Coronary artery (tissue), 2 donors: Measurements from ENCODE around the gene UNC45A.
A peak's percentile ranks its signal among the peaks of the same experiment; 100 is the strongest.

ENCODE experiments used
- DNase-seq: peaks from one replicate; pipeline ENCODE4 v3.0.0-alpha.2; 2017; ENCODE audit warnings: low spot score
- H3K27ac ChIP-seq, 2 donors: fragments of 200-600 bp; sonication (generic); one replicate each; pipeline ENCODE4 v1.5.1; 2016 to 2019
- H3K4me3 ChIP-seq: fragments of 200-600 bp; sonication (generic); 2 replicates; pipeline ENCODE4 v1.5.1; 2016; ENCODE audit warnings: mild to moderate bottlenecking, moderate library complexity
- CTCF ChIP-seq: fragments of 200-600 bp; sonication (generic); IDR thresholded peaks from one replicate; pipeline ENCODE4 v1.5.1; 2019; ENCODE audit warnings: antibody characterized with exemption

The UNC45A gene

GRCh38 chr15:90942354-90943120 lies 7.5 kb downstream of the UNC45A start:
- no peak for TF ChIP-seq CTCF
- no peak overlapping the region for H3K4me3 ChIP-seq
- DNase-seq: peak; percentile 56
- no peak overlapping the region for H3K27ac ChIP-seq

GRCh38 chr15:90945091-90945490 lies 10.0 kb downstream of the UNC45A start:
- TF ChIP-seq CTCF: no peak
- DNase-seq: no peak
- Histone ChIP-seq H3K27ac (no peak overlapping the region), H3K4me3 (no peak overlapping the region)

GRCh38 chr15:90946538-90946937 lies 11.5 kb downstream of the UNC45A start:
- DNase-seq: no peak
- Histone ChIP-seq H3K27ac (no peak overlapping the region), H3K4me3 (no peak overlapping the region)
- TF ChIP-seq CTCF: no peak

DNA sequence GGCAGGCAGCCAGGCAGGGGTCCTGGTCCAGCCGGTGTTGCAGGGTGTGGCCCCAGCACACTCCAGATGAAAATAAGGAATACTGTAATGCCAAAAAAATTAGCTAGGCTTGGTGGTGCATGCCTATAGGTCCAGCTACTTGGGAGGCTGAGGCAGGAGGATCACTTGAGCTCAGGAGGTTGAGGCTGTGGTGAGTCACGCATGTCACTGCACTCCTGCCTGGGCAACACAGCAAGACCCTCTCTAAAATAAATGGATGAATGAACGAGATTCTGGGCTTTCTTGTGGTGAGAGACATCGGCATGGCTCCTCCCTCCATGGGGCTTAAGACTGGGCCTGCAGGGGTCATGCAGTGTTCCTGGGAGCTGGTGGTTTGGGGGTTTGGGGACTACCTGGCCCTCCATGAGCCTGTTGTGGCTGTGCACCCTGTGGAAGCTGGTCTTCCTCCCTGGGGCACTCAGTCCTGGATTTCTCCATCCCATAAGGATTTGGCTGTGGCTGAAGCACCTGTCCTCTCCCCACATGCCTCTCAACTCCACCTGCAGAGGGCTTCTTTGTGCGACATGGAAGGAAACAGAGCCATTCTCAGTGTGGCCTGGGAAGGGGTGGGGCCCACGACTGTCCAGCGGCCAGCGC lies 12.0 kb downstream of the UNC45A start:
- no peak overlapping the region for H3K27ac ChIP-seq
- no peak for DNase-seq
- no peak for TF ChIP-seq CTCF
- no peak overlapping the region for H3K4me3 ChIP-seq

DNA sequence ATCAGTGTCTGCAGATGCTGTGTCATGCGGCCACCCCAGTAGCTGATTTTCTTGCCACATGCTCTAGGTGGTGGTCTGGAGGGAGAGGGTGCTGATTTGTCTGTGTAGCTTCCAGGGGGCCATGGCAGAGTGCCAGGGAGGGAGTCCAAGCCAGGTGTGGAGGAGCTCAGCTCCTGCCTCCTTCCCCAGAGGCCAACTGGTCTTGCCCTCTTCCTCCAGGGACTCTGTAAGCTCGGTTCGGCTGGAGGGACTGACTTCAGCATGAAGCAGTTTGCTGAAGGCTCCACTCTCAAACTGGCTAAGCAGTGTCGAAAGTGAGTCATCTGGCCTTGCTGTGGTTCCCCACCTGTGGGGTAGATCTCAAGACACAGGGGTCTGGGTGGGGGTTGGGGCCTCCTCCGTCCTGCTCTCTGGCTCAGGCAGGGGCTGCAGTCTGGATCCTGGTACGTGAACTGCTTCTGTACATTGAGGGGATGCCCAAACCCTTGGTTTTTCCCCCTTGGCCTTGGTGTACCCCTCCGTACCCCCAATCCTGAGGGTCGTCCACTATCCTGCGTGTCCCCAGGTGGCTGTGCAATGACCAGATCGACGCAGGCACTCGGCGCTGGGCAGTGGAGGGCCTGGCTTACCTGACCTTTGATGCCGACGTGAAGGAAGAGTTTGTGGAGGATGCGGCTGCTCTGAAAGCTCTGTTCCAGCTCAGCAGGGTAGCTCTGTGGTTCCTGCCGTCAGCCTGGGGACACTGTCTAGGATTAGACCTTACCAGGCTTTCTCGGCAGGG lies 12.7 kb downstream of the UNC45A start:
- no peak overlapping the region for H3K27ac ChIP-seq
- H3K4me3 ChIP-seq: no peak overlapping the region
- DNase-seq: no peak
- no peak for TF ChIP-seq CTCF

DNA sequence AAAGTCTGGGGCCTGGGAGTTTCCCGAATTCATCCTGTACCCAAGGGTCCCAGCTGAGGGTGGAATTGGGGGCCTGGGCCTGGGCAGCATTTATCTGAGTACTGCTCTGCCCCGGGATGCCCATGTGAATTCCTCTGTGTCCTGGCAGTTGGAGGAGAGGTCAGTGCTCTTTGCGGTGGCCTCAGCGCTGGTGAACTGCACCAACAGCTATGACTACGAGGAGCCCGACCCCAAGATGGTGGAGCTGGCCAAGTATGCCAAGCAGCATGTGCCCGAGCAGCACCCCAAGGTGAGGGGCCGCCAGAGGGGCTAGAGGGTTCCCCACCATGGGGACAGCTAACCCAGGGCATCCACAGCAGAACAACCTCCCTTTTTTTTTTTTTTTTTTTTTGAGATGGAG lies 13.4 kb downstream of the UNC45A start:
- Histone ChIP-seq H3K4me3 (no peak overlapping the region), H3K27ac (no peak overlapping the region)
- TF ChIP-seq CTCF: no peak
- no peak for DNase-seq
